Measurements from ENCODE around the gene MPZL2.

Gene MPZL2

DNA sequence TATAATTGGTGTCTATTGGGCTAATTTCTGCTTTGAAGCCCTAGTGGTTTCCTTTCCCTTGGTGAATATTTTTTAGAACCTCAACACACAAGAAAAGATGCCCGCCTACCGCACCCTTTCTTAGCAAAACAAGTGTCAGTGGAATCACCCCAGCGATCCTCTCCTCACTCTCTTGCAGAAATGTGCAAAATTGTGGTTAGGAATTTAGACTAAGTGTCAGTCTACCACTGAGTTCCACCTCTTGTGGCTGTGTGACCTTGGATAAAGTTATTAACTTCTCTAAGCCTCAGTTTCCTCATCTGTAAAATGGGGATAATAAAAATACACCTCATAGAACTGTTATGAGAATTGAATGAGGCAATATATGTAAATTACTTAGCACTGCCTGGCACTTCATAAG is 34.0 kb downstream of the MPZL2 start:
- DNase-seq (ENCODE audit: extremely low read depth, insufficient read length): no peak
- TF ChIP-seq, protein P1, sequence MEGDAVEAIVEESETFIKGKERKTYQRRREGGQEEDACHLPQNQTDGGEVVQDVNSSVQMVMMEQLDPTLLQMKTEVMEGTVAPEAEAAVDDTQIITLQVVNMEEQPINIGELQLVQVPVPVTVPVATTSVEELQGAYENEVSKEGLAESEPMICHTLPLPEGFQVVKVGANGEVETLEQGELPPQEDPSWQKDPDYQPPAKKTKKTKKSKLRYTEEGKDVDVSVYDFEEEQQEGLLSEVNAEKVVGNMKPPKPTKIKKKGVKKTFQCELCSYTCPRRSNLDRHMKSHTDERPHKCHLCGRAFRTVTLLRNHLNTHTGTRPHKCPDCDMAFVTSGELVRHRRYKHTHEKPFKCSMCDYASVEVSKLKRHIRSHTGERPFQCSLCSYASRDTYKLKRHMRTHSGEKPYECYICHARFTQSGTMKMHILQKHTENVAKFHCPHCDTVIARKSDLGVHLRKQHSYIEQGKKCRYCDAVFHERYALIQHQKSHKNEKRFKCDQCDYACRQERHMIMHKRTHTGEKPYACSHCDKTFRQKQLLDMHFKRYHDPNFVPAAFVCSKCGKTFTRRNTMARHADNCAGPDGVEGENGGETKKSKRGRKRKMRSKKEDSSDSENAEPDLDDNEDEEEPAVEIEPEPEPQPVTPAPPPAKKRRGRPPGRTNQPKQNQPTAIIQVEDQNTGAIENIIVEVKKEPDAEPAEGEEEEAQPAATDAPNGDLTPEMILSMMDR (IDR thresholded peaks at IDR 0.05; ENCODE audit: insufficient read depth, low read length, poor library complexity, severe bottlenecking): no peak
- H3K27me3 ChIP-seq (replicated peaks; ENCODE audit: control insufficient read depth, insufficient read depth, low read length): no peaks in the 10 kb centered on the region
- no peaks in the 10 kb centered on the region for H3K36me3 ChIP-seq (ENCODE audit: control insufficient read depth, insufficient read depth, low read length)
- H3K4me3 ChIP-seq (replicated peaks; ENCODE audit: low read depth, low read length): no peak overlapping the region

DNA sequence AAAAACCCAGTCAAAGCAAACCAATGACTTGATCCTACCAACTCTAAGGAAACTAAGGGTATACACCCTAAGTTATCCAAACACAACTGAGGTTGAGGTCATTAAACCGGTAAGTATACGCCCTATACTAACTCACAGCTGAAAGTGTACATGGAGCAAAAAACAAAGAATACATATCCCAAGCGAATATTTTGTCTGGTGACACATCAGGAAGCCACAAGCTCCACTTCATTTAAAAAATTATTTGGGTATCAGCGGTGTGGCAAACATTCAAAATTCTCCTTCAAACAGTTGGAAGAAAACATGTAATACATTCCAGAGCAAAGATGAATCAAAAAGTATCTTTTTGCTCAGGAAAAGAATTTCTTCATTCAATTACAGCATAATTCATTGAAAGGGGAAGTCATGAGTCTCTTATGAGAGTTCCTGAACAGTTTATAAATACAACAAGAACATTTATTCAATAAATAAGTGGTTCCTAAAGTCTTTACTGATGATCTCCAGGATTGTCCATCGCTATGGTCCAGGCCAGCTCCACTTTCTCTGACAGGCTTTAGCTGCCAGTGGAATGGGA is 34.7 kb downstream of the MPZL2 start:
- no peak for DNase-seq (ENCODE audit: extremely low read depth, insufficient read length)
- Histone ChIP-seq H3K27me3 (replicated peaks; ENCODE audit: control insufficient read depth, insufficient read depth, low read length) (no peaks in the 10 kb centered on the region), H3K4me3 (replicated peaks; ENCODE audit: low read depth, low read length) (no peak overlapping the region), H3K36me3 (ENCODE audit: control insufficient read depth, insufficient read depth, low read length) (no peaks in the 10 kb centered on the region)
- TF ChIP-seq, protein P1 (IDR thresholded peaks at IDR 0.05; ENCODE audit: insufficient read depth, low read length, poor library complexity, severe bottlenecking): no peak

DNA sequence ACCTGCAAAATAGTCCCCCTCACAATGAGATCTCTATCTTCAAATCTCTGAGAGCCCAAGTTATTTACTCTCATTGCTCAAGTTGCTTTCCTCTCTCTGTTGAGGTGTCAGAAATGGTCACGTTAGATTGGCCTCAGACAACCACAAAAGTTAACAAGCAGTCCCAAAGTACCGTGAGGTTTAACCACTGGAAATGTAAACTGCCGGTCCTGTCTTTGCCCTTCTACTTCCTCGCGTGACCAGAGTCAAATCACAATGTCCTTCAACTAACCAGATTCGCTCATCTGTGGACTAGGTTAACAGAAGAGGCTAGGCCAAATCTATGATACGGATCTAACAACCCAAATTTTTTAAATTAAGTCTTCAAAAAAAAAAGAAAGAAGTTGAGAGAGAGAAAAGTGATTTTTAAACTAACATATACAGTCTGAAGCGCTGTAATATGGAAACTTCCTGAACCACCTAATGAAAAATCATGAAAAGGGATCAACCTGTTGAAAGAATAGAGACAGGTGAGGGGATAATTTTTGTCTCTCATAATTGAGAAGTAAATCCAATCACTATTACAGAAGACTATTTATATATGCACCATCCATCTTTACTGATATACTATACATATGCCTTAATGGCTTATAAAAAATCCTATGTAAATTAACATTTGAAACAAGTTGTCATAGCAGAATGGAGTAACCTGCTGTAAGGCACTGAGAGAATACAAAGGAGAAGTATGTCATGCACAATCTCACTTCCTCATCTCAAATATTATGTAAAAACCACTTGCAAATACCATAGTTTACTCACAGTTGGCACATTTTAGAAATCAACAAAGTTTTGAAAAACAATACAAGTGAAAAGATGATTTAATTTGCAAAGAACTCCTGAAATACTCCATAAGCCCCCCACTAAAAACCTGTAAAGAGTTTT is 36.0 kb downstream of the MPZL2 start:
- no peaks in the 10 kb centered on the region for H3K36me3 ChIP-seq (ENCODE audit: control insufficient read depth, insufficient read depth, low read length)

DNA sequence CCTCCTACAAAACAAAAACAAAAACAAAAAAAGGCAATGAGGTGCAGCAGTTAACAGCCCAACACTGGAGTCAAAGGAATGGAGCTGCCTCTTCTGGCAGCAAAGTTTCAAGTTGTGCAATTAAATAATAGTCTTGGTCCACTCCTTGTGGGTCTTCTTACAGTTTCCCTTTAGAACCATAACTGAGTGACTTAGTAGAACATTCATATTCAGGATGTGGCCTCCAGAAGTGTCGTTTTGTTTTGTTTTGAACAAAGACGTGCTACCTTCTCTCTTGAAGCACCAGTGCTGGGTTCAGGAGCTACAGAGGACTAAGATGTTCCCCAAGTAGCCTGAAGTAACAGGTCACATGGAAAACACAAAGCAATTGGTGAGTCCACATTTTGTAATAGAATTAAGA is 37.3 kb downstream of the MPZL2 start:
- no peaks in the 10 kb centered on the region for H3K27me3 ChIP-seq (replicated peaks; ENCODE audit: control insufficient read depth, insufficient read depth, low read length)
- no peaks in the 10 kb centered on the region for H3K36me3 ChIP-seq (ENCODE audit: control insufficient read depth, insufficient read depth, low read length)
- DNase-seq (ENCODE audit: extremely low read depth, insufficient read length): no peak
- H3K4me3 ChIP-seq (replicated peaks; ENCODE audit: low read depth, low read length): no peak overlapping the region
- TF ChIP-seq, protein P1 (IDR thresholded peaks at IDR 0.05; ENCODE audit: insufficient read depth, low read length, poor library complexity, severe bottlenecking): no peak

More for the DNA sequence above, 36.0 kb downstream of the MPZL2 start:
- Histone ChIP-seq H3K27me3 (replicated peaks; ENCODE audit: control insufficient read depth, insufficient read depth, low read length) (no peaks in the 10 kb centered on the region), H3K4me3 (replicated peaks; ENCODE audit: low read depth, low read length) (no peak overlapping the region)
- TF ChIP-seq, protein P1 (IDR thresholded peaks at IDR 0.05; ENCODE audit: insufficient read depth, low read length, poor library complexity, severe bottlenecking): no peak
- DNase-seq (ENCODE audit: extremely low read depth, insufficient read length): peak; percentile 60

DNA sequence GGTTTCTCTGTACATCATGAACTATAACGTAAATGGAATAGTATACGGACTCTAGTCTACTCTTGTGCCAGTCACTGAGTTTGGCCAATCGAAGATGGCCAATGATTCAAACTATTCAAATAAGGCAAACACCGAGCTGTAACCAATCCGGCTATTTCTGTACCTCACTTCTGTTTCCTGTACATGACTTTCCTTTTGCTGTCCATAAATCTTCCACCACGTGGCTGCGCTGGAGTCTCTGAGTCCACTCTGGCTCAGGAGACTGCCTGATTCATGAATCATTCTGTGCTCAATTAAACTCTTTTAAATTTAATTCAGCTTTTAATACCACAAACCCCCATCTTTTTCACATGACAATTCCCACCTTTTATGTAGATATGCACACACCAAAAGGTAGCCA is 37.8 kb downstream of the MPZL2 start:
- H3K4me3 ChIP-seq (replicated peaks; ENCODE audit: low read depth, low read length): no peak overlapping the region
- TF ChIP-seq, protein P1 (IDR thresholded peaks at IDR 0.05; ENCODE audit: insufficient read depth, low read length, poor library complexity, severe bottlenecking): no peak
- H3K36me3 ChIP-seq (ENCODE audit: control insufficient read depth, insufficient read depth, low read length): no peaks in the 10 kb centered on the region
- H3K27me3 ChIP-seq (replicated peaks; ENCODE audit: control insufficient read depth, insufficient read depth, low read length): no peaks in the 10 kb centered on the region
- DNase-seq (ENCODE audit: extremely low read depth, insufficient read length): no peak

Data from GM06990 (cell line).